ENCODE data around the gene GPR101.

GPR101 gene, protein sequence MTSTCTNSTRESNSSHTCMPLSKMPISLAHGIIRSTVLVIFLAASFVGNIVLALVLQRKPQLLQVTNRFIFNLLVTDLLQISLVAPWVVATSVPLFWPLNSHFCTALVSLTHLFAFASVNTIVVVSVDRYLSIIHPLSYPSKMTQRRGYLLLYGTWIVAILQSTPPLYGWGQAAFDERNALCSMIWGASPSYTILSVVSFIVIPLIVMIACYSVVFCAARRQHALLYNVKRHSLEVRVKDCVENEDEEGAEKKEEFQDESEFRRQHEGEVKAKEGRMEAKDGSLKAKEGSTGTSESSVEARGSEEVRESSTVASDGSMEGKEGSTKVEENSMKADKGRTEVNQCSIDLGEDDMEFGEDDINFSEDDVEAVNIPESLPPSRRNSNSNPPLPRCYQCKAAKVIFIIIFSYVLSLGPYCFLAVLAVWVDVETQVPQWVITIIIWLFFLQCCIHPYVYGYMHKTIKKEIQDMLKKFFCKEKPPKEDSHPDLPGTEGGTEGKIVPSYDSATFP

DNA sequence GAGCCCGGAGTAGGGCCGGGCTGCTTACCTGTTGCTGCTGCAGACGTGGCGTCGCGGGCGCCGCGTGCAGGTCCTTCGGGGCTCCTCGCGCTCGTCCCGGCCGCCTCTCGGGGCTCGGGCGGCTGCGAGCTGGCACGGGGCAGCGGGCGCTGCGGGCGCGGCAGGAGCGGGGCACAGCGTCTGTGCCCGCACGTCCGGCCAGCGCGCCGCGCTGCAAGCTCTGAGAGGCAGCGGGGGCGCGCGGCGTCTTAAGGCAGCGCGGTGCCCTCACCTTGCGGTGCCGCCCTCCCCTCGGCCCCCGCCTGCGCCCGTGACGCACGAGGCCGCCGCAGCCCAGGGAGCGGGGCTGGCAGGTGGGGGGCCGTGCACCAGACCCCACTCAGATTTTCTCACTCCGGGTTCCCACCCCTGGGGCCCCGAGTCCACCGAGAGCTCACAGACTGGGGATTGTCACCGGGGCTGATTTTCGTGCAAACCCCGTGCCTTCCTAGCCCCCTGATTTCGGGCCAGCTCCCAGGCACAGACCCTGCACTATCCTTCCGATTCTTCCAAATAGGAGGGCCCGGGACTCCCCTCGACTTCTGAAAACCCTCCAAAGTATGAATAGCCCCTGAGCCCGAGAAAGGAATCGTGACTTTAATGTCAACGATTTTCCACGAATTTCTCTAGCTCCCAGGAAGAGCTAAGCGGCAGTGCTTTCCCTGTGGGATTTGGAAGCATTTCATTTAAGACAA lies at the start of gene GPR101:
Gene GPR101, minus strand, starts transcription at position 222 of the 734 bp plus-strand sequence. CDS start 2,321 bp downstream, outside the sequence.
- DNase-seq (ENCODE audit: low read depth in 2 of 2): no peak

DNA sequence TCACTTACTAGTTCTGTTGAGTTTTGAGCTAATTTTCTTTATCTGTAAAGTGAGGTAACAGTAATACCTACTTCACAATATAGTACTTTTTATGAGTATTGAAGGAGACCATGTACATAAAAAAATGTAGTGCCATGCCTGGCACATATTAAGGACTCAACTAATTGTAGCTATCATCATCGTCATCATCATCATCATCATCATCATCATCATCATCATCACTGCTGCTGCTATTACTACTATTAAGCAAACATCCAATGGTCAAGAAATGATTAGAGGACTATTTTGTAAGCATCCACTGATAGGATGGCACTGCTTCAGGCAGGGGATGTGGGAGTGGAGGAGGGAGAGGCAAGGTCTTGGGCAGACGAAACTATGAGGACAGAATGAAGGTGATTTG lies 47.4 kb upstream of the GPR101 start:
- DNase-seq (ENCODE audit: low read depth in 2 of 2): no peak

DNA sequence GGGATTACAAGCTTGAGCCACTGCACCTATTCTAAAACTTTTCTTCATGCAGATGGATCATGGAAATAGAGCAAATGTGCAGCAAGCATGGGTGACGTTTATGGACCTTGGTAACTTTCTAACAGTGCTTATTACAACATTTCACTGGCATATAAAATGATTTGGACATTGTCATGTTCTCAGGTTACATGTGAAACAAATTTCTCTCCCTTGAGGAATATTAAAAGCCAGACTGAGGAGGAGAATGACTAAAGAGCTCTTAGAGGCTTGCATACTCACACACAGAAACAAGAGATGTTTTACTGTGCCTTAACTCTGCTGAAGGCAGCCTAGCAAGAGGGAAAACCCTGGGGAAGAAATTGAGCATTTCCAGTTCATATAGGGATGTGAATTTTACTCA lies 38.6 kb upstream of the GPR101 start:
- DNase-seq (ENCODE audit: low read depth in 2 of 2): no peak

DNA sequence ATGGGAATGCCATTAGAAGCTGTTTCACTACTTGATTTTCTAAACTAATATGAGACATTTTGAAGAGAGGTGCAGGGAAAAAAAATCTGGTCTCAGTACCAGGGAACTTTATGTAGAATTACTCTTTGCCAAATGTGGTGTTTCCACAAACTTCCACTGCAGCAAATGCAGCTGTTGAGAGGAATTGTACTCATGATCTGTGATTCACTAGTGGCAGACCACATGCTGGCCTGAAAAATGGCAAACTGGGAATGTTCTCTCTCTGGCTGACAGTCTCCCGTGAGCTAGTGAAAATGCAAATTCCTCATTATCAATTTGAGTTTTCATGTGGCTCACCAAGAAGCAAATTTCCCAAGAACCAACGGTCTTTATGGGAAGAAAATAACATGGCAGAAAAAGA lies 37.8 kb upstream of the GPR101 start:
- no peak for DNase-seq (ENCODE audit: low read depth in 2 of 2)

DNA sequence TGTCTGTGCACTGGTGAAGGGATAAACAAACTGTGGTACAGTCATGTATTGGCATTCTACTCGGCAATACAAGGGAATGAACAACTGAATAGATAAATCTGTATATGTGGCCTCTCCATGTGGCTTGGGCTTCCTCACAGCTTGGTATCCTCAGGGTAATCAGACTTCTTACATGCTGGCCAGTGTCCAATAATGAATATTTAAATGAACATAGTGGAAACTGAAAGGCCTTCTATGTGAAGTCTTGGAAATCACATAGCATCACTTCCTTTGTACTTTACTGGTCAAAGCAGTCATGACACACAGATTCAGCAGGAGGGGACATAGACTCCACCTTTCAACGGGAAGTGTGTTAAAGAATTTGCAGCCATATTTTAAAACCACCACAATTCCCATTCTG lies 33.4 kb upstream of the GPR101 start:
- no peak for DNase-seq (ENCODE audit: low read depth in 2 of 2)

DNA sequence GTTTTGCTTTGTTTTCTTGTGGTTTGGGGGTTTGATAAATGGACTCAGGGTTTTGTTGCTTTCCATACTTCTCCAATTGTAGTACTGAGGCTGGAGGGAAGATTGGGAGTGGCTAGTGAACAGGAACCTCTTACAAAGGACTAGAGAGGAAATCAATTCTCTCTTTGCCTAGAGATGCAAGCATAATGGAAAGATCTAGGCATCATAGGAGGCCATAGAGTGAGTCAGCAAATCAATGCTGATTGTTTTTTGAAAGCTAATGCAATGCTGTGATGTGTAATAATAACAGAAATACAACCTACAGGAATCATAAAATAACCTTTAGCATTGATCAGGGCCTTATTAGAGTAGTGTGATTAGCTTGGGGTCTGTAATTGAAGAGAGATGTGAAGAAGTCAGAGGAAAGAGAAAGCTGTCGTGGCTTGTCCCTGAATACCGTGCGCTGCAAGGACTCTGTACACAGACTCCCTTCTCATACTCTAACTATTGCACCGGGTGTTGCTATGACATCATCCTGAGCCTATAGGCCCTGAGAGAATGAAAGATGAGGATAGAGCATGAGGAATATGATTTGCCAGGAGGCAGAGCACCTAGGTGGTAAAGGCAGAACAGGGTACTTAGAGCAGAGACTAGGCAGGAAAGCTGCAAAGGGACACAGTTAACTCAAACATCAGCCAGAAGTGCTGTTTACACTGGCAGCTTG lies 29.3 kb upstream of the GPR101 start:
- DNase-seq (ENCODE audit: low read depth in 2 of 2): no peak

DNA sequence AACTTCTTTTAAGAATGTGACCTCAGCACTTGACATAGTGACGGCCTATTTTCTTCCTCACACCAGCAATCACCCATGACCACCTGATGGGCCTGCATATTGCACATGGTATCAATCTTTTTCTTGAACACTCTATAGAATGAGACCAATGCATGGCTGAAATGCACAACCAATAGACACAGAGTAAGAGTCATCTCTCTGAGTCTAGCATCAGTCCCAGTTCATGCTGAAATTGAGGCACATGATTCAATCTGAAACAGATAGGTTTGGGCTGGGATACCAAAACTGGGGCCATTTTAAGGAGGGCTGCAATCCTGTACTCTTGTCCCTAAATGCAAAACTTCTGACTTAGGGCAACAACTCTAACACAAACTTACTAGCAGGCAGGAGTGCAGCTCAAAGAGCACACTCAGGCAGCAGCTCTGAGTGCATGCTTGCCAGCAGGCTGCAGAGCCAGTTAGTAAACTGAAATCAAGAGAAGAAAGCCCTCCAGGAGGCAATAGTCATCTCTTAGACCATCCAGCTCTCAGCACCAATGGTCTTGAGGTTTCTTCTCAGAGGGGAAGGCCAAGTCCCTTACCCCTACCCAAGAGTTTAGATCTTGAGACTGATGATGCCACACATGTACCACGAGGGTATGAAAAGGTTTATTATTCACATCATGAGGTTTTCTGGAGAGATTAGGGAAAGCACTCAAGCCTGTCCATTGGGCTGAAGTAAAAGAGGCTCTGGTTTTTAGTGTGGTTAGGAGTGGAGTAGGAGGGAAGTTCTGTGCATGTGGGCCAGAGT lies 24.7 kb upstream of the GPR101 start:
- no peak for DNase-seq (ENCODE audit: low read depth in 2 of 2)

DNA sequence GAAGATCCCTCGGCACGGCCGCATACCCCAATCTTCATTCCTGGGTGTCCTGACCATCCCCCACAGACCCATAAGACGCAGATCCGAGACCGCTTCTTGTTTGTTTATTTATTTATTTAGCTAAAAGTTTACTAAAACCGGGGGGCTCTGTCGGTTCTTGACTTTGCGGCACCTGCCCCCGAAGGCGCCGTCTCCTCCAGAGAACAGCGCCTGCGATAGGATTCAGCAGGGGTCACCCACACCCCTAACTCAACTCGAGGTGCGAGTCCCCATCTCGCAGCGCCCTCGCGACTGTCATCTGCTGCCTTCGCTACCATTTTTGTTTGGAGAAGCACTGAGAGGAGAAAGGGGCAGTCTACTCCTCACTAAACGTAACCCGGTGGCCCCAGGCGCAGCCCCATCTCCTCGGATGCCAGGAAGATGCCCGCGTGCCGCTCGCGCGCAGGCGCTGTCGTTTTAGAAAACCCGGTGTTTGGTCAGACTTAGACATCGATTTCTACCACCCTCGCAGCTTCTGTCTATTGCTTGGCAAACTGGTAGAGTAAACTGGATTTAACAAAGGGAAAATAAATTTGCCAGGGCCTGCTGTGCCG lies 18.9 kb upstream of the GPR101 start:
- no peak for DNase-seq (ENCODE audit: low read depth in 2 of 2)

DNA sequence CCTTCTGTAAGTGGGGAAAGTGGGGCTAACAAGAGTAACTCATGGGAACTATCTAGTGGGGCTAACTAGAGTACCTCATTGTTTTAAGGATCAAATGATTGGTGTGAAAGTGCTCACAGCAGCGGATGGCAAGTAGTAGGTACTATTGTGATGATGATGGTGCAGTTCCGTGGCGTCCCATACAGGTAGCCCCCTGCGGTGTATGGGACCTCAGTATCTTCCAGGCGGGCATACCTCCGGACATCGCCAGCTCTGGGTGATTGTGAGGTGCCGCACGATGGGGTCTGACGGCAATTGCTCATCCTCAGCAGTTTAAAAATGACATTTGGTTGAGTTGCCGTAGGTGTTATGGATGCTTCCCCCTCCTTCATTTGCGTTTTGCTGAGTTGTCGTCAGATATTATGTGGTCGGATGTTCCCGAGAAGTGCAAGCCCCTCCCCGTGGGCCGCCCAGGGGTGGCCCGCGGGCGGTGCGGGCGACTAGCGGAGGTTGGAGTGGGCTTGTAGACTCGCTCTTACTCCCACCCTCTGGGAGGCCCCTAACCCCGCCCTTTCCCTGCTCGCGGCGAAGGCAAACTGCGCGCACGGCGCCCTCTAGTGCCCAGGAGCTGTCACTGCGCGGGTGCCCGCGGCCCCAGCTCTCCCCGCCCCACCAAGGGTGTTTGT lies 18.3 kb upstream of the GPR101 start:
- DNase-seq (ENCODE audit: low read depth in 2 of 2): peak; percentile 7 to 10

DNA sequence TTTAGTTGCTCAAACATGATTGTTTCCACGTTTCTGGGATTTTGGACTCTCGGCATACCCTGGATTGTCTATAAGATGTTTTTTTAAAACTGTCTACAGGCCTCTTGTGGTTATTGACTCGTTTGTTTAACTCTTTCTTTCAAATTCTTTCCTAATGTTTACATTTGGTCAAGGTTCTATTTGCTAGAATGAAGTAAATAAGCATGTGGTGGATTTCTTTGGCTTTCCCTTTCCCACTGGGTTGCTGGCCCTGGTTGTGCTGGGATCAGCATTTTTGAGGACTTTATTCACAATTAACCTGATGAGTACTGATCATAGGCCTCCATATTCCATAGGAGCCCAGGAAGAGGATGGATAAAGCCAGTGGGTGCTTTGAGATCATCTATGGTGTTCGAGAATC lies 11.1 kb upstream of the GPR101 start:
- DNase-seq (ENCODE audit: low read depth in 2 of 2): no peak

DNA sequence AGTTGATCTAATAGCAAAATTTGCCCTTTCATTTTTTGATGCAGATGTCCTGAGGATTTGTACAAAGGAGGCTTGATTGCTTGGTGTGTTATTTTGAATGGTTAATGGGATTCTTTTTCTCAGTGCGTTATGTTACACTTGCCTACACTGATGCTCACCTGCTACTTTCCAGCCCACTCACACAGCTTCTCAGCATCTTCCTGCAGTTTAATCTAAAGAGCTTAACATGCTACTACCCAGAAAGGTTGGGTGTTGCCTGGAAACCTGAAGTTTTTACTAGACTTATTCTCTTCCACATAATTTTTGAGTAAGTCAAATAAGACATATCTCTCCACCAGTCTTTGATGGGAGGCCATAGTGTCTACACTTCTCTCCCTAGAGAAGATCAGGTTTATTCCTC lies 9.9 kb upstream of the GPR101 start:
- no peak for DNase-seq (ENCODE audit: low read depth in 2 of 2)

DNA sequence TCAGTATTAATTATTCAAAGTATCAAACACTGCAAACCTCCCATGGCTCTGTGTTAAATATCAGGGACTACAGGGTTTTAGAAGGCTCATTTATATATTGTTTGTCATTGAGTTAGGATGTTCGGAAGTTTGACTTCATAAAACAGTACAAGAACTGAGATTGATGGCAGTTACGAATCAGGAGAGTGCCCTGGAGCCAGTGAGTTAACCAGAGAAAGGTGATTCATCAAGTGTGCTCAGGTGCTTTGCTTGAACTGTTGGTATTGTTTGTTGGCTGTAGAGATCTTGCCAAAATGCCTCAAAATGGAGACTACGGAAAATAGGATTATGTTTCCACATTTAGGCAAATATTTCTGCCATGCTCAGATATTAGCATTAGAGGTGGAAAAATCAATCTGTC lies 7.5 kb upstream of the GPR101 start:
- DNase-seq (ENCODE audit: low read depth in 2 of 2): no peak

DNA sequence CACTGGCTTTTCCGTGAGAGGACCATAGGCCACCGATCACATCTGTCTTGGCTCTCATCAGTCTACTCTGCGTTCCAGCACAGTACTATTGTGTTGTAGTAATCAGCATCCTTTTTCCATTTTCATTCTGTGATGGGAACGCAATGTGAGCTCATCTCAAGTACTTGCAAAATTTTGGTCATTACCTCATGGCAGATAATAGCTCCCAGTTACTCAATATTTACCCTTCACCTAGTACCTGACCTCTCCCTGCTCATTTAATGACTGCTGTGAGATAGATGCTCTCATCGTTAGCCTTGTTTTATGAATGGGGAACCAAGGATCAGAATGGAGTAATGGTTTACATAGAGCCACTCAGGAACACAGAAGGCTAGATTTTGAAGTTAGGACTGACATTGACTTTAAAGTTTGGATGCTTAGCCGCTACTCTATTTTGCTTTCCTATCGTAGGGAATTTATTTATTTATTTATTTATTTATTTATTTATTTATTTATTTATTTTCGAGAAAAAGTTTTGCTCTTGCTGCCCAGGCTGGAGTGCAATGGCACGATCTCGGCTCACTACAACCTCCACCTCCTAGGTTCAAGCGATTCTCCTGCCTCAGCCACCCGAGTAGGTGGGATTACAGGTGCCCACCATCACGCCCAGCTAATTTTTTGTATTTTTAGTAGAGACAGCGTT lies 6.5 kb upstream of the GPR101 start:
- no peak for DNase-seq (ENCODE audit: low read depth in 2 of 2)

DNA sequence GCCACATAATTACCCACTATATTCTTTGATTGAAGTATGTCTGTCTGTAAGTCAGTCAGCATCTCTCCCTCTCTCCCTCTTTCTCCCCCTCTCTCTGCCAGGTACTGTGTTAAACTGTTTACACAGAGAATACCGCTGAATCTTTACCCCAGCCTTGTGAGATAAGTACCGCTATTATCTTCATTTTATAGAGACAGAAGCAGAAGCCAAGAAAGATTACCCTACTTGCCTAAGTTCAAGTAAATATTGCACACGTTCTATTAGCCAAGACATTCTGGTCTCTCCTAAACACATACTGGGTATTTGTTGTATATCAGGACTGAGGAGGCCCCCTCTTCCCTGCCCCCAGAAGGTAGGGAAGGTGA lies 695 bp upstream of the GPR101 start:
- DNase-seq (ENCODE audit: low read depth in 2 of 2): no peak

DNA sequence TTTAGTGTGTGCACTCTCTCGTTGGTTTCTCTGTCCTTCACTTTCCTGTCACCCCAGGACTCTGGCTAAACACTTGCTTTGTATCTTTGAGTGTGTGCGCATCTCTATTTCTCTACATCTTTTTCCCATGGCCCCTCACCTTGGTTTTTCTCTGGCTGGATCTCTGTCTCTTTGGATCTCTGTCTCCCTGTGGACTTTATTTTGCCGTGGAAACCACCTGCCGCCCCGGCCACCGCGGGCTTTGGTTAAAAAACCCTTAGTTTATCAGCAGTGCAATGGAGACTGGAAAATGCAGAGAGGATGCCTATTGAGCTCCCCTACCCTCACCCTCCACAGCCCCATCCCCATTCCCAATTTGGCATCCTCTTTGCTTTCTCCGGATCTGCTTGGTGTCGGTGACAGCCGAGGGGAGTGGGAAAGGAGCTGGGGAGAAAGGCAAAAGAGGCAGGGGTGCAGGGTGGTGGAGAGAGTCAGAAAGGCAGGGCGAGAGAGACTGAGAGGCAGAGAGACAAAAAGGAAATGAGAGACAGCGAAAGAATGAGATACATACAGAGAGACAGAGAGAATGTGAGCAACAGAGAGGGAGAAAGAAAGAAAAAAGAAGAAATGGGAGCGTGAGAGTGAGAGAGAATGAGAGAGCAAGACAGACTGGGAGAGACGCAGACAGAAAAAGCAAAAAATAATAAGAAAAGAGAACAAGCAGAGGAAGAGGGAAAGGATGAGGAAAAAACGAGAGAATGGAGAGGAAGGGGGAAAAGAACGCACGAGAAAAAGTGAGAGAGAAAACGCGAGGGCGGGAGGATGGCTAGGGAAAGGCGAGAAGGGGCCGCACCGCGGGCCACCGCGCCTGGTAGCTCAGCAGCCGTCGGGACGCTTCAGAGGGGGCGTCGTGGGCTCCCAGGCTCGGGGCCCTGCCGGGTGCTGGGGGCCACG lies 688 bp downstream of the GPR101 start:
- DNase-seq (ENCODE audit: low read depth in 2 of 2): no peak

DNA sequence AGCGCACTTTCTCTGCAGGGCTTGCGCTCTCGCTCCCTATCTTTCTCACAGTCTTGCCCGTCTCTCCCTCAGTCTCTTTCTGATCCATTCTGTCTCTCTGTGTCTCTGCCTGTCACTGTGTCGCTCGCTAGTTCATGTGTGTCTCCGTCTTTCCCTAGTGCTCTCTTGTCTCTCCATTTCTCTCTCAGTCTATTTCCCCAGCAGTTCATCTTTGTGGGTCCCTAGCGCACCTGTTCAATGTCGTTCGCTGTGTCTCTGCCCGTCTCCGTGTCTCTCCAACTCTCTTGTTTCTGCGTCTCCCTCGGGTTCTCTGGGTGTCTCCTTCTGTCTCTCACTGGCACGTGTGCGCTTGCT lies 1.5 kb downstream of the GPR101 start:
- DNase-seq (ENCODE audit: low read depth in 2 of 2): no peak

DNA sequence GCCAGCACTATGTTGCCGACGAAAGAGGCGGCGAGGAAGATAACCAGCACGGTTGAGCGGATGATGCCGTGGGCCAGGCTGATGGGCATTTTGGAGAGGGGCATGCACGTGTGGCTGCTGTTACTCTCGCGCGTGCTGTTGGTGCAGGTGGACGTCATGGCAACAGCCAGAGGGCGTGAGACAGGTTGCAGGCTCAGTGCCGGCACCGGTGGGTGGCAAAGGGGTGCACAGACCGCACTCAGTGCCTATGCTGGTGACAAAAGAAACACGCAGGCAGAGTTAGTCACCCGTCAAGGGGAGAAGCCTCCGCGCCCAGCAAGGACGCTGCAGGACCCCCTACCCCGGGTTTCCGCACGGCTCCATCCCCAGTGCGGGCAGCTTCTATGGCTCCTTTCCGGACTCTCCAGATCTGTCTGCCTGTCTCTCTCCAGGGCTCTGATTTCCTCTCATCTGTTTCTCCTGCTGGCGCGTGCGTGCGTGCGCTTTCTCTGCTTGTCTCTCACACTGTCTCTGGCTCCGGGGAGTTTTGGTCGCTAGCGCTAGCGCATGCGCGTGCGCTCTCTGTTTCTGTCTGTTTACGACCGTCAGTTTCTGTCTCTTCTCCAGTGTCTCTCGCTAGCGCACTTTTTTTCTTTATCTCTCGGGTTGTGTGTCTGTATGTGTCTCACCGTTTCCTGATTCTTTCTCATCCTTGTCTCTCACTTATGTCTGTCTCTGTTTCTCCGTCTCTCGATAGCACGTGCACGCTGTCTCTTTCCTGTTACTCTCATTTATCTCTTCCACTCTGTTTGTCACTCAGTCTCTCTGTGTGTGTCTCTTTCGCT lies 2.1 kb downstream of the GPR101 start:
- peak; percentile 11 to 12 for DNase-seq (ENCODE audit: low read depth in 2 of 2)

DNA sequence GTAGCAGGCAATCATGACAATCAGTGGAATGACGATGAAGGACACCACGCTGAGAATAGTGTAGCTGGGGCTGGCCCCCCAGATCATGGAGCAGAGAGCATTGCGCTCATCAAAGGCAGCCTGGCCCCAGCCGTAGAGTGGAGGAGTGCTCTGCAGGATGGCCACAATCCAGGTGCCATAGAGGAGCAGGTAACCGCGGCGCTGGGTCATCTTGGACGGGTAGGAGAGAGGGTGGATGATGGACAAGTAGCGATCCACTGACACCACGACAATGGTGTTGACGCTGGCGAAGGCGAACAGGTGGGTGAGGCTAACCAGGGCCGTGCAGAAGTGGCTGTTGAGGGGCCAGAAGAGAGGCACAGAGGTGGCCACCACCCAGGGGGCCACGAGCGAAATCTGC lies 2.8 kb downstream of the GPR101 start:
- no peak for DNase-seq (ENCODE audit: low read depth in 2 of 2)
